Liver (tissue), 9 donors: ENCODE measurements around the gene ECD. TPM values are rescaled to one million over a fixed set of nuclear protein-coding genes. Genes with fewer than 3 reads are reported as not detected.

Source experiments
- DNase-seq: peaks from one replicate; pipeline ENCODE4 v3.0.0-alpha.2; 2017; ENCODE audit warnings: low spot score
- H3K27ac ChIP-seq, 2 donors: one replicate each; pipeline ENCODE4 v1.7.0; 2013; ENCODE audit warnings: inconsistent platforms in 2 of 2, low read length in 2 of 2, control low read depth in 1 of 2, low read depth in 1 of 2, mild to moderate bottlenecking in 1 of 2
- H3K27me3 ChIP-seq, 4 donors: one replicate each; pipeline versions ENCODE4 v1.6.1 to v1.7.0; 2013; ENCODE audit warnings: low read length in 3 of 4, inconsistent platforms in 1 of 4, mild to moderate bottlenecking in 1 of 4, moderate library complexity in 1 of 4; ENCODE audit not compliant: control insufficient read depth in 4 of 4, insufficient read depth in 4 of 4
- H3K36me3 ChIP-seq, 4 donors: one replicate each; pipeline versions ENCODE4 v1.6.1 to v1.7.0; 2013; ENCODE audit warnings: low read length in 3 of 4, mild to moderate bottlenecking in 3 of 4, low read depth in 1 of 4, moderate library complexity in 1 of 4; ENCODE audit not compliant: control insufficient read depth in 4 of 4, insufficient read depth in 3 of 4
- H3K4me1 ChIP-seq, 4 donors: one replicate each; pipeline versions ENCODE4 v1.6.1 to v1.7.0; 2013; ENCODE audit warnings: low read length in 3 of 4, mild to moderate bottlenecking in 3 of 4, moderate library complexity in 1 of 4; ENCODE audit not compliant: control insufficient read depth in 4 of 4, insufficient read depth in 4 of 4
- H3K4me3 ChIP-seq, 3 donors: one replicate each; pipeline versions ENCODE4 v1.6.1 to v1.7.0; 2013; ENCODE audit warnings: low read length in 3 of 3, control low read depth in 1 of 3, low read depth in 1 of 3, mild to moderate bottlenecking in 1 of 3
- H3K9ac ChIP-seq, 2 donors: one replicate each; pipeline ENCODE4 v1.7.0; 2013; ENCODE audit warnings: low read length in 2 of 2, mild to moderate bottlenecking in 2 of 2, moderate library complexity in 2 of 2, control low read depth in 1 of 2, low read depth in 1 of 2
- H3K9me3 ChIP-seq, 4 donors: one replicate each; pipeline versions ENCODE4 v1.6.1 to v1.7.0; 2013; ENCODE audit warnings: low read length in 3 of 4; ENCODE audit not compliant: control insufficient read depth in 4 of 4
- EGR1 ChIP-seq, 2 donors: IDR thresholded peaks; 2 replicates each; pipeline ENCODE4 v1.6.1; 2016 to 2018; ENCODE audit warnings: antibody characterized with exemption in 2 of 2, low read depth in 2 of 2
- FOXA1 ChIP-seq: IDR thresholded peaks from 2 replicates; pipeline ENCODE4 v1.6.1; 2016; ENCODE audit warnings: antibody characterized with exemption
- FOXA2 ChIP-seq: IDR thresholded peaks from 2 replicates; pipeline ENCODE4 v1.6.1; 2016; ENCODE audit warnings: antibody characterized with exemption
- GABPA ChIP-seq, 2 donors: IDR thresholded peaks in 1 of 2; conservative IDR thresholded peaks in 1 of 2; 2 replicates each; pipeline ENCODE4 v1.6.1; 2016; ENCODE audit warnings: antibody characterized with exemption in 2 of 2, mild to moderate bottlenecking in 1 of 2, moderate library complexity in 1 of 2
- HNF4A ChIP-seq, 2 donors: conservative IDR thresholded peaks; 2 replicates each; pipeline ENCODE4 v1.6.1; 2016; ENCODE audit warnings: antibody characterized with exemption in 2 of 2, mild to moderate bottlenecking in 2 of 2
- NR2F2 ChIP-seq: IDR thresholded peaks from 2 replicates; pipeline ENCODE4 v1.6.1; 2016; ENCODE audit warnings: antibody characterized with exemption
- RAD21 ChIP-seq, 2 donors: IDR thresholded peaks; 2 replicates each; pipeline ENCODE4 v1.6.1; 2016; ENCODE audit warnings: antibody characterized with exemption in 2 of 2, mild to moderate bottlenecking in 2 of 2
- REST ChIP-seq: IDR thresholded peaks from 2 replicates; pipeline ENCODE4 v1.6.1; 2016; ENCODE audit warnings: antibody characterized with exemption, mild to moderate bottlenecking
- RXRA ChIP-seq, 2 donors: IDR thresholded peaks; 2 replicates each; pipeline ENCODE4 v1.6.1; 2017 to 2018; ENCODE audit warnings: antibody characterized with exemption in 2 of 2, mild to moderate bottlenecking in 1 of 2
- SP1 ChIP-seq: IDR thresholded peaks from 2 replicates; pipeline ENCODE4 v1.6.1; 2018; ENCODE audit warnings: antibody characterized with exemption, mild to moderate bottlenecking
- TAF1 ChIP-seq: conservative IDR thresholded peaks from 2 replicates; pipeline ENCODE4 v1.6.1; 2016; ENCODE audit warnings: antibody characterized with exemption, mild to moderate bottlenecking
- YY1 ChIP-seq: IDR thresholded peaks from 2 replicates; pipeline ENCODE4 v1.6.1; 2016; ENCODE audit warnings: antibody characterized with exemption, mild to moderate bottlenecking
- WGBS: extraction: QIAGEN DNeasy Blood & Tissue Kit; methylation state at CpG from one replicate; pipeline ENCODE4 v1.1.7; 2013; 5-methylcytosine and 5-hydroxymethylcytosine counted together
- polyA plus RNA-seq, 2 donors: library from polyadenylated mRNA; stranded (reverse) in 1 of 2; unstranded in 1 of 2; fragments of 200-250 nt in 1 of 2; fragments of >200 nt in 1 of 2; fragmentation: Nextera tagmentation in 1 of 2; extraction: Ambion mirVana in 1 of 2; gene quantifications; one replicate each; pipeline versions ENCODE4 v1.2.1 to v1.2.3, GENCODE V29; 2013 to 2015
- total RNA-seq, 2 donors: library from RNA; depleted of rRNA; stranded (reverse); fragments of >200 nt; gene quantifications; one replicate each; pipeline ENCODE4 v1.2.3, GENCODE V29; 2014
- TF ChIP-seq, protein P1 (sequence below): IDR thresholded peaks from 2 replicates; pipeline ENCODE4 v1.6.1; 2016; ENCODE audit warnings: antibody characterized with exemption
- TF ChIP-seq, protein P2 (sequence below): fragments of 150-350 bp; IDR thresholded peaks from 2 replicates; pipeline ENCODE4 v1.5.1; 2017; ENCODE audit warnings: improper control_type of control experiment, low read depth, low read length; ENCODE audit not compliant: missing input control
- TF ChIP-seq, protein P3 (sequence below): IDR thresholded peaks from 2 replicates; pipeline ENCODE4 v1.6.1; 2016; ENCODE audit warnings: antibody characterized with exemption
- donor health status: healthy.
- donor health status: healthy.
- donor health status: healthy.
- donor health status: healthy.
- donor health status: healthy.

Gene ECD
- total and polyA plus RNA-seq, 4 donors: 7.1 to 16.2 (median 12.0) TPM

DNA sequence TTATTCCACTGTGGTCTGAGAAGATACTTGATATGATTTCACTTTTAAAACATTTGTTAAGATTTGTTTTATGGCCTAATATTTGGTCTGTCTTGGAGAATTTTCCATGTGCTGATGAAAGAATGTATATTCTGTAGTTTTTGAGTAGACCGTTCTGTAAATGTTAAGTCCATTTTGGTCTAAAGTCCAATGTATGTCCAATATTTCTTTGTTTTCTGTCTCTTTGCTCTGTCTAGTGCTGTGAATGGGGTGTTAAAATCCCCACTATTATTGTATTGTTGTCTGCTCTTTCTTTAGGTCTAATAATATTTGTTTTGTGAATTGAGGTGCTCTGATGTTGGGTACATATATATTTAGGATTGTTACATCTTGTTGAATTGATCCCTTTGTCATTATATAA is 47.9 kb upstream of the ECD start:
- no peak overlapping the region for H3K9ac ChIP-seq
- H3K4me3 ChIP-seq: no peak overlapping the region
- no peaks in the 10 kb centered on the region for H3K27me3 ChIP-seq
- H3K27ac ChIP-seq: no peak overlapping the region
- H3K36me3 ChIP-seq: peaks cover 0 to 16% (median 10%) of the 10 kb centered on the region in 4 donors
- WGBS: 99% methylated on average over 1 of the region's 1 CpG
- no peak for DNase-seq
- H3K9me3 ChIP-seq: no peaks in the 10 kb centered on the region
- peaks cover 0 to 19% (median 17%) of the 10 kb centered on the region in 4 donors for H3K4me1 ChIP-seq
- TF ChIP-seq FOXA1 (no peak), REST (no peak), RXRA (IDR thresholded peaks at IDR 0.05) (no peak), RAD21 (IDR thresholded peaks at IDR 0.05) (no peak), TAF1 (no peak), EGR1 (IDR thresholded peaks at IDR 0.05; ENCODE audit: low read depth in 2 of 2) (no peak), NR2F2 (no peak), GABPA (IDR thresholded peaks at IDR 0.05 in 1 of 2, conservative IDR thresholded peaks at IDR 0.05 in 1 of 2) (no peak)
- TF ChIP-seq, protein P1, sequence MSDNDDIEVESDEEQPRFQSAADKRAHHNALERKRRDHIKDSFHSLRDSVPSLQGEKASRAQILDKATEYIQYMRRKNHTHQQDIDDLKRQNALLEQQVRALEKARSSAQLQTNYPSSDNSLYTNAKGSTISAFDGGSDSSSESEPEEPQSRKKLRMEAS: no peak

DNA sequence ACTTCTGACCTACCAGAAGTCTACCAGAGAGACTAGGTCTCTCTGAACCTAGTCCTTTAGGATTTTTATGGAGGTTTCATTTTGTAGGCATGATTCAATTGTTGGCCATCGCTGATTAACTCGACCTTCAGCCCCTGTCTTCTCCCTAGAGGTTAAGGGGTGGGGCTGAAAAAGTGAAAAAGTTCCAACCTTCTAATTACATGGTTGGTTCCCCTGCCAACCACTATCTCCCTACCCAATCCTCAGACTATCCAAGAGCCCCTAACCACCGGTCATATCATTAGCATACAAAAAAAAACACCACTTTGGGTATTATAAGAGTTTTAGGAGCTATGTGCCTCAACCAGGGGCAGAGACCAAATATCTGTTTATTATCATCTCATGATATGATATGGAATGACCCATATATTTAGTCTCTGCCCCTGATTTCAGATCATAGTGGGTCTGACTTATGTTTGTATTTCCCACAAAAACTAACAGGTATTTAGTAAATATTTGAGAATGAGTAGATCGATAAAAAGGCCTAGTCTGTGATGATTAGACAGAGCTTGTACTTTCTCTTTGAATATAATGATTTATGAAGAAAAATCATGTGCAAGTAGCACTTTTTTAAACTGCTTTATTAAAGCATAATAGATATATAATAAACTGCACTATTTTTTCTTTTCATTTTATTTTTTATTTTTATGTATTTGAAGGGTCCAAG is 43.5 kb upstream of the ECD start:
- peaks cover 0 to 8% (median under 1%) of the 10 kb centered on the region in 4 donors for H3K36me3 ChIP-seq
- H3K4me3 ChIP-seq: no peak overlapping the region
- no peaks in the 10 kb centered on the region for H3K27me3 ChIP-seq
- WGBS: 38% methylated on average over 4 of the region's 4 CpGs
- peaks cover 0 to 15% (median 14%) of the 10 kb centered on the region in 4 donors for H3K4me1 ChIP-seq
- peak overlapping the region in 1 of 2 donors; percentile 3 for H3K9ac ChIP-seq
- peak overlapping the region in 1 of 2 donors; percentile 49 for H3K27ac ChIP-seq
- TF ChIP-seq FOXA1 (no peak), FOXA2 (no peak), TAF1 (no peak), GABPA (IDR thresholded peaks at IDR 0.05 in 1 of 2, conservative IDR thresholded peaks at IDR 0.05 in 1 of 2) (no peak), YY1 (peak; percentile 45), HNF4A (conservative IDR thresholded peaks at IDR 0.05) (peak; percentile 25 to 29), SP1 (peak; percentile 47), RXRA (IDR thresholded peaks at IDR 0.05) (no peak)
- TF ChIP-seq, protein P2, sequence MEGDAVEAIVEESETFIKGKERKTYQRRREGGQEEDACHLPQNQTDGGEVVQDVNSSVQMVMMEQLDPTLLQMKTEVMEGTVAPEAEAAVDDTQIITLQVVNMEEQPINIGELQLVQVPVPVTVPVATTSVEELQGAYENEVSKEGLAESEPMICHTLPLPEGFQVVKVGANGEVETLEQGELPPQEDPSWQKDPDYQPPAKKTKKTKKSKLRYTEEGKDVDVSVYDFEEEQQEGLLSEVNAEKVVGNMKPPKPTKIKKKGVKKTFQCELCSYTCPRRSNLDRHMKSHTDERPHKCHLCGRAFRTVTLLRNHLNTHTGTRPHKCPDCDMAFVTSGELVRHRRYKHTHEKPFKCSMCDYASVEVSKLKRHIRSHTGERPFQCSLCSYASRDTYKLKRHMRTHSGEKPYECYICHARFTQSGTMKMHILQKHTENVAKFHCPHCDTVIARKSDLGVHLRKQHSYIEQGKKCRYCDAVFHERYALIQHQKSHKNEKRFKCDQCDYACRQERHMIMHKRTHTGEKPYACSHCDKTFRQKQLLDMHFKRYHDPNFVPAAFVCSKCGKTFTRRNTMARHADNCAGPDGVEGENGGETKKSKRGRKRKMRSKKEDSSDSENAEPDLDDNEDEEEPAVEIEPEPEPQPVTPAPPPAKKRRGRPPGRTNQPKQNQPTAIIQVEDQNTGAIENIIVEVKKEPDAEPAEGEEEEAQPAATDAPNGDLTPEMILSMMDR: no peak
- TF ChIP-seq, protein P3, sequence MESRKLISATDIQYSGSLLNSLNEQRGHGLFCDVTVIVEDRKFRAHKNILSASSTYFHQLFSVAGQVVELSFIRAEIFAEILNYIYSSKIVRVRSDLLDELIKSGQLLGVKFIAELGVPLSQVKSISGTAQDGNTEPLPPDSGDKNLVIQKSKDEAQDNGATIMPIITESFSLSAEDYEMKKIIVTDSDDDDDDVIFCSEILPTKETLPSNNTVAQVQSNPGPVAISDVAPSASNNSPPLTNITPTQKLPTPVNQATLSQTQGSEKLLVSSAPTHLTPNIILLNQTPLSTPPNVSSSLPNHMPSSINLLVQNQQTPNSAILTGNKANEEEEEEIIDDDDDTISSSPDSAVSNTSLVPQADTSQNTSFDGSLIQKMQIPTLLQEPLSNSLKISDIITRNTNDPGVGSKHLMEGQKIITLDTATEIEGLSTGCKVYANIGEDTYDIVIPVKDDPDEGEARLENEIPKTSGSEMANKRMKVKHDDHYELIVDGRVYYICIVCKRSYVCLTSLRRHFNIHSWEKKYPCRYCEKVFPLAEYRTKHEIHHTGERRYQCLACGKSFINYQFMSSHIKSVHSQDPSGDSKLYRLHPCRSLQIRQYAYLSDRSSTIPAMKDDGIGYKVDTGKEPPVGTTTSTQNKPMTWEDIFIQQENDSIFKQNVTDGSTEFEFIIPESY: no peak
- DNase-seq: no peak
- no peaks in the 10 kb centered on the region for H3K9me3 ChIP-seq
